GM19463 (cell line): ENCODE results near the gene PPP1R14D.

ENCODE experiments used
- ATAC-seq: cut with Tn5 transposase; IDR thresholded peaks from one replicate; pipeline ENCODE4 v1.9.1; 2021; ENCODE audit warnings: mild to moderate bottlenecking, moderate library complexity; ENCODE audit not compliant: unreplicated experiment

The PPP1R14D gene

GRCh38 chr15:40853241-40853890 lies 24.9 kb upstream of the PPP1R14D start:
- no peak for ATAC-seq

GRCh38 chr15:40852529-40852928 lies 24.0 kb upstream of the PPP1R14D start:
- no peak for ATAC-seq

GRCh38 chr15:40850576-40851112 lies 22.1 kb upstream of the PPP1R14D start:
- ATAC-seq = no peak

- ATAC-seq = peak; percentile 75
Observed at GRCh38 chr15:40847223-40847961, 18.9 kb upstream of the PPP1R14D start.

GRCh38 chr15:40846841-40847222 lies 18.3 kb upstream of the PPP1R14D start:
- ATAC-seq = peak; percentile 24

- no peak for ATAC-seq
Observed at GRCh38 chr15:40845511-40846284, 17.2 kb upstream of the PPP1R14D start.

- ATAC-seq = no peak
Observed at GRCh38 chr15:40845036-40845435, 16.5 kb upstream of the PPP1R14D start.

GRCh38 chr15:40844696-40845030 lies 16.2 kb upstream of the PPP1R14D start:
- no peak for ATAC-seq

GRCh38 chr15:40843885-40844695 lies 15.6 kb upstream of the PPP1R14D start, which contains the start of gene SPINT1:
Gene SPINT1 (plus strand): TSS chr15:40844048. CDS start chr15:40844555, 507 bp downstream.
- ATAC-seq = no peak

GRCh38 chr15:40843261-40843884 lies 14.9 kb upstream of the PPP1R14D start:
- no peak for ATAC-seq

GRCh38 chr15:40841741-40842140 lies 13.2 kb upstream of the PPP1R14D start:
- ATAC-seq = no peak

GRCh38 chr15:40838756-40839155 lies 10.2 kb upstream of the PPP1R14D start:
- ATAC-seq = no peak

GRCh38 chr15:40836020-40836419 lies 7.5 kb upstream of the PPP1R14D start:
- no peak for ATAC-seq

GRCh38 chr15:40832903-40833302 lies 4.4 kb upstream of the PPP1R14D start:
- no peak for ATAC-seq

- no peak for ATAC-seq
Observed at GRCh38 chr15:40831861-40832260, 3.4 kb upstream of the PPP1R14D start.

- no peak for ATAC-seq
Observed at GRCh38 chr15:40830884-40831283, 2.4 kb upstream of the PPP1R14D start.

- no peak for ATAC-seq
Observed at GRCh38 chr15:40829115-40829514, 607 bp upstream of the PPP1R14D start.

GRCh38 chr15:40826423-40827075 lies 2.0 kb downstream of the PPP1R14D start:
- no peak for ATAC-seq

GRCh38 chr15:40825661-40826422 lies 2.7 kb downstream of the PPP1R14D start:
- no peak for ATAC-seq
